ENCODE data around the gene UBASH3B.

The UBASH3B gene

DNA sequence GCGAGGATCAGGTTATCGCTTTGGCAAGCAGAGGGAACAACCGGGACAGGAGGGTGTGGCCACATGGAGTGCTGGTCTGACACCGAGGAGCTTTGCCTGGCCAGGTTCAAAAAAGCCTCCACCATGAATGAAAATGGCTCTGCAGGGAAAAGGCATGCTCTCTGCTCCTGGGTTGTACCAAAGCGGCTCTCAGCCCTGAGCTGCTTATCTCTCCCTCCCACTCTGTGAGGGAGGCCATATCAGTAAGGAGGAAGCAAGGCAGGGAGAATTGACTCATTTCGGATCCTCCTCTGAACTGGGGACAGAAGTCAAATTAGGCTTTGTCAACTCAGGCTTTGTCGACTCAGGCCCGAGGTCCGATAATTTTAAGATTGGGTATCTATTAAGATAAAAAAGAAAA is 99.9 kb downstream of the UBASH3B start:
- DNase-seq (ENCODE audit: low read depth): no peak

DNA sequence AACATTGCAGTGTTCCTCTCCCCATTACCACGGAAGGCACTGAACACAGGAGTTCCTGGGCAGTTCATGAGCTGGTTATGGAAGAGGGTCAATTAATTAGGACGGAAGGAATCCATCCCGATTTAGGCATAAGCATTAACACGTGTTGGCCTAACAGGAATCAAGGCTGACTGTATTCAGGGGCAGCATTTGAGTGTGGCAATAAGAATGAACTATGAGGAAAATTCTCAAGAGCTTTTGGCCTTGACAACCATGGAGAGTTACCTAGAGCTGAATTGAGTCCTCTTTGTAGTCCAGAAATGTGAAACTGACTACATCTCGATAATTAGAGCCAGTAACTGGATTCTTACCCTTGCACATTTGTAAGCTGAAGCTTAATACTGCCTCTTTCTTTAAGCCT is 100.4 kb downstream of the UBASH3B start:
- DNase-seq (ENCODE audit: low read depth): no peak

GRCh38 chr11:122756417-122756816 is 100.9 kb downstream of the UBASH3B start:
- DNase-seq (ENCODE audit: low read depth): peak; percentile 29

- no peak for DNase-seq (ENCODE audit: low read depth)
Observed at GRCh38 chr11:122757201-122757600, 101.7 kb downstream of the UBASH3B start.

- no peak for DNase-seq (ENCODE audit: low read depth)
Observed at GRCh38 chr11:122758339-122758738, 102.8 kb downstream of the UBASH3B start.

DNA sequence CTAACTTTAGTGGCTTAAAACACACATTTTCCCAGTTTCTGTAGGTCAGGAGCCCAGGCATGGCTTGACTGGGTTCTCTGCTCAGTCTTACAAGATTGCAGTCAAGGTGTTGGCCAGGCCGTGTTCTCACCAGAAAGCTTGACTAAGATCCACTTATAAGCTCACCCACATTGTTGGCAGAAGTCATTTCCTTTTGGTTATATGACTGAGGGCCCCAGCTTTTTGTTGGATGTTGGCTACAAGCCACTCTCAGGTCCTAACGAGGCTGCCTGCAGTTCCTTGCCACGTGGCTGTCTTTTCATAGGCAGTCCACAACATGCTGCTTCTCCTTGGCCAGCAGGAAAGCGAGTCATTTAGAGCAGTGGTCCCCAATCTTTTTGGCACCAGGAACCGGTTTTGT is 103.5 kb downstream of the UBASH3B start:
- DNase-seq (ENCODE audit: low read depth): no peak

DNA sequence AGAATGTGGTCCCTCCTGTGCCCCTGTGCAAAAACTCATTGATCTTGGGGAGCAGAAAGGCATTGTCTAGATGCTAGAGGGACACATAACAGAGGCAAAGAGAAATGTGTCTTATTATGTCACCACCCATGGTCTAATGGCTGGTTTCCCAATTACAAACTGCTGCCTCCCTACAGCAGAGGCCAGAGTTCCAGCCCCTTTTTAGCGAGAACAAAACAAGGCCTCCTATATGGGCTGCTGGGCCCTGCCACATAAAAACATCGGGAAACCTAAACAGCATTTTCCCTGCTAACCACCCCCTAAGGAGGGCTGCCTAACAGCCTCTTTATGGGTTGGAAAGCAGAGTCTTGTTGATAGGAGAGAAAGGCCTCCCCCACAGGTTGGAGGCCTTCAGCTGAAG is 107.6 kb downstream of the UBASH3B start:
- no peak for DNase-seq (ENCODE audit: low read depth)

GRCh38 chr11:122764371-122765090 is 109.0 kb downstream of the UBASH3B start:
- DNase-seq (ENCODE audit: low read depth): no peak

DNA sequence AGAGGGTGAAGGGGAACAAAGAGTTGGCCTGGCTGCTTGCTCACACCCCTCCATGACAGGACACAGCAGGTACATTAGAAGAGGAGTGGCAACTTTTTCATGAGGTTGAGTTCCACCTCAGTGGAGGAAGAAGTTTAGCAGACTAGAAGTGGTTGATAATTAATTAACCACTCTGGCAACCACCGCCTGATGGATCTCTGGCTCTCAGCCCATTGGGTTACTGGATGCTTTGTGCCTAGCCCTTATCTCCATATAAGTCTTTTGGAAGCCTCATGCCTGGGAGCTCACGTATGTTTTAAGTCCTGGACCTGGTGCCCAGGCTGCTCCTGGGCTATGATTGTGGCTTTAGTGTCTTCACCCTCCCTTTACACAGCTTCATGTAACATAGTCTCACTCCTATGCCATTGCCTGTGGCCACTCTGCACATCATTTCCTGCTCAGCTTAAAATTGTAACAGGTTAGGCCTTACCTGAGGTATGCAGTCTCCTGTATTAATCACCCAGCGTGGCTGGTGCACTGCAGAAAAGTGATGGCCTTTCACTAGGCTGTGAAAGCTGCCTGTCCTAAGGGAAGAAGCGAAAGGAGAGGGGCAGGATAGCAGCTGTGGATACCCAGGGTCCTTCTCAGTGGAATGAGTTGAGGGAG is 110.1 kb downstream of the UBASH3B start:
- DNase-seq (ENCODE audit: low read depth): no peak

DNA sequence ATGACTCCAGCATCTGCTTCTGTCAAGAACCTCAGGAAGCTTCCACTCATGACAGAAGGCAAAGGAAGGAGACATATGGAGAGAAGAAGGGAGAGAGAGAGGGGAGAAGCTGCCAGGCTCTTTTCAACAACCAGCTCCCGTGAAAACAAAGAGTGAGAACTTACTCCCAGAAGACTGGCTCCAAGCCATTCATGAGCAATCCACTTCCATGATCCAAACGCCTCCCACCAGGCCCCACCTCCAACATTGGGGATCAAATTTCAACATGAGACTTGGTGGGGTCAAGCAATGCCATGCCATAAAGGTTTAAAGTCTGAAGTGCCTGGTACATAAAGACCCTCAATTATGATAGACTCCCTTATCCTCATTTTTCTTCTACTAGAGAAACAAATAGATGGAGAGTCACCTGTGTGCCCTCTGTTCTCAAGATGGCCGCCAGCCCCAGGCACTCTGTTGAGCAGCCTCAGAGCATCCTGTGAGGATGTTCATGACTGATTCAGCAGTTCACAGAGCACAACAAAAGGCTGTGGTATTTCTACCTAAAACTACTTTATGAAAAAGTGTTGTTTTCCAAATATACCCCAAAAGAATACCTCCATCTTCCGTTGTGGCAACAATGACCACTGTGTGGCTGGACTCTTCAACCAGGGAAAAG is 113.7 kb downstream of the UBASH3B start:
- no peak for DNase-seq (ENCODE audit: low read depth)

- no peak for DNase-seq (ENCODE audit: low read depth)
Observed at GRCh38 chr11:122772945-122773344, 117.4 kb downstream of the UBASH3B start.

DNA sequence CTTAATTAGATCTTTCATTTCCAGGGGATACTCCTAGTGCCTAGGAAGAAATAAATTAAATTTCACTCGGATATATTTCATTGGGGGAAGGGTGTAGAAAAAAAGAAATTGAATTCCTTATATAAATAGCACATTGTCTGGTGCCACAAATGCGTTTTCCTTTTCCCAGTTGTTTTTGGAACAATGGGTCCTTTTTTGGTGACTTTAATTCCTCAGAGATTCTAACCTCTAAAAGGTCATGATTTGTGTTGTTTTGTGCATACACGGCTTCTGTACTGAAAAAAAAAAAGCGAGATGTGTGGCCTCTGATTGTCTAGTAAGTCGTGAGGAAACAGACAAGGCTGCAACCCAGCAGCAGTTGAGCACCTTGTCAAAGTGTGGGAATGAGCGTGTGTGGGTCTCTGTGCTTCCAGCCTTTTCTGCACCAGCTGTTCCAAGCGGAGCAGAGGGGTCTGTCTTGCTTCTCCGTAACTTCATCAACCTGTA is 118.3 kb downstream of the UBASH3B start:
- DNase-seq (ENCODE audit: low read depth): no peak

- DNase-seq (ENCODE audit: low read depth): no peak
Observed at GRCh38 chr11:122775675-122776271, 120.3 kb downstream of the UBASH3B start.

- DNase-seq (ENCODE audit: low read depth): no peak
Observed at GRCh38 chr11:122776546-122776945, 121.0 kb downstream of the UBASH3B start.

- no peak for DNase-seq (ENCODE audit: low read depth)
Observed at GRCh38 chr11:122777343-122777742, 121.8 kb downstream of the UBASH3B start.

GRCh38 chr11:122778148-122778547 is 122.6 kb downstream of the UBASH3B start:
- DNase-seq (ENCODE audit: low read depth): no peak

DNA sequence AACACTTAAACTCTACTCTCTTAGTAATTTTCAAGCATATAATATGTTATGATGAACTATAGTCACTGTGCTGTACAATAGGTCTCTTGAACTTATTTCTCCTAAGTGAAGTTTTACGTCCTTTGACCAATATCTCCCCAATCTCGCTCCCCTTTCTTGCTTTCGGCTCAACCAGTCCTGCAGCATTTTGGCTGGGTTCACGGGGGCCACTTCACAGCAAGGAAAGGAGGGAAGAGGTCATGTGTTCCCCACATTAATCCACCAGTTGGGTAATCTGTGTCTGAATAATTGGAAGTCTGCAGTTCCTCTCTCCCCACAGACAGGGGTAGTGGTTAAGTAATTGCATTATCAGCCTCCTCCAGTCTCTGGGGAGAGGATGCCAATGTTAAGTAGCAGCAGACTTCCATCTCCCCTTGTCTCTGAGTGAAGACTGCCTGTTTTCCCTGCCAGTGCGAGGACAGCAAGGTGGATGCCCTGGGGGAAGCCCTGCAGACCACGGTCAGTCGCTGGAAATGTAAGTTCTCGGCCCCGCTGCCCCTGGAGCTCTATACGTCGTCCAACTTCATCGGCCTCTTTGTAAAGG is 123.6 kb downstream of the UBASH3B start:
- no peak for DNase-seq (ENCODE audit: low read depth)

GRCh38 chr11:122780296-122780949 is 124.9 kb downstream of the UBASH3B start:
- DNase-seq (ENCODE audit: low read depth): no peak

DNA sequence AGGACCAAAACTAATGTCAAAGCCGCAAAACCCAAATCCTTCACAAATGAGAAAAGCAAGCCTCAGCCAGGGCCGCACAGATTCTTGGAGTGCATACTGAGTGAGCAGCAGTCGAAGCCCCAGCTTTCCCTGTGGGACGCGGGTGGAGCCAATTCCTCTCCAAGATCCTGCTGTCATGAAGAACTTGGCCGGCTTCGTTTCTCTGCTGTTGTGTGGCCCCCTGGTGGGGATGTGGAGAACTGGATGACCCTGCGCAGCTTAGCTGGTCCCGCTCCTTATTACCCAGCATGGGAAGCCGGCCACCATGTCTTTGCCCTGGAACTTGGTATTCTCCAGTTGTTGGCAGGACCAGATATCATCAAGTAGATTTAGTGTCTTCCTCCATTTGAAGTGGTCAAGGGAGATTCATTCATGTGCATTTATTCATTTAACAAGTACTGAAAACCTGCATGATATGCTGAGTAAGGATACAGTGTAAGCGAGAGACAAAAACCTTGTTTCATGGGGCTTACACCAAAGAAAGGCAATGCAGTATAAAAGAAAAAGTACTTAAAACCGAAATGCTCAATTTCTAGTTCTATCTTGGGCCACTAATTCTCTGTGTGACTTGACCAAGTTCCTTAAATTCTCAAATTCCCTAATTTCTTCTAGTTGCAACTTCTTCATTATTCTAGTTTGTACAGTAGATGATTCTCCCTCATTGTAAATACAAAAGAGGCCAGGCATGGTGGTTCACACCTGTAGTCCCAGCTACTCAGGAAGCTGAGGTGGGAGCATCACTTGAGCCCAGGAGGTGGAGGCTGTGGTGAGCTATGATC is 126.1 kb downstream of the UBASH3B start:
- peak; percentile 60 for DNase-seq (ENCODE audit: low read depth)

DNA sequence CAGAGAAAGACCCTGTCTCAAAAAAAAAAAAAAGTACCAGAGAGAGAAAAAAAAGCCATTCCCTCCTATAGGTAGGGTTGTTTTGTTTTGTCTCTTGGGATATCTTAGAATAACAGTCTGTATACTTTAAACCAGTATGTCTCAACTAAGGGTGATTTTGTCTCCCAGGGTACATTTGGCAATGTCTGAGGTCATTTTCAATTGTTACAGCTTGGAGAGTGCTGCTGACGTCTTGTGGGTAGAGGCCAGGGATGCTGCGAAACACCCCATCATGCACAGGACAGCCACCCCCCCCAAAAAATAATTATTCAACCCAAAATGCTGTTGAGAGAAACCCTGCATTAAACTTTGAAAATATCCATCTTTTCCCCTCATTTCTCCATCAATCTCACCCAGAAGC is 126.7 kb downstream of the UBASH3B start:
- DNase-seq (ENCODE audit: low read depth): no peak
